ENCODE results near the gene HOXD1.

DNA sequence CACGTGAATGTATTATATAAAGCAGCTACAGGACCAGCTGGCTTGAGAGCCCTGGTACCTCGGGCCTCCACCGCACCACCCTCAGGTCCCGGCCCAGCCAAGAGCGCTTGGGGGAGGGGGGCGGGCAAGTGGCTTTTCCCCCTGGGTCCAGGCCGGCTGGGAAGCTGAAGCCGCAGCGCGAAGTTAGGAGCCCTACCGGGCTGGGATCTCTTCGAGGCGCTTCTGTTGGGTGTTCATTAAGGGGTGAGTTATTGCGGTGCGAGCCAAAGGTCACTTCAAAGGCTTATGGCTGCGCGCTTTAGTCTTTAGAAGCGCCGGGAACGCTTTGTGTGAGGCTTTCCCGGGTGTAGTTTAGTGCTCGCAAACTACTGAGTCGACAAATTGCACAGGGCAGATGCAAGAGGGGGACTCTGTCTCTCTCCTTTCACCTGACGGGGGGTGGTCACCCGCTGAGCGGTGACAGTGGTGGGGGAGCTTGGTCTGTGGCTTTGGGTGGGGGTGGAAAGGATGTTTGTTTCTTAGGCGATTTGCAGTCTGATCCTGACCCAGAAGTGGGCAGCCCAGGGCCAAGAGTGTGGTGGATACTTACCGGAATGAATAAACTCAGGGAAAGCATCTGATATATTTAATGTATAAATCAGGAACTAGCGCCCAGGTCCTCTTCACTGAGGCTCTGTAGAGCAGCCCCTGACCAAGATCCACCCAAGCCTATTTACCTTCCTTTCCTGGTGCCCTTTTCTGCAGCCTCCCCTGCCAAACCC lies 25.4 kb upstream of the HOXD1 start:
- no peak for TF ChIP-seq POLR2A (IDR thresholded peaks at IDR 0.05)
- TF ChIP-seq POLR2AphosphoS5 (IDR thresholded peaks at IDR 0.05) = no peak
